ENCODE measurements around the gene C21orf58.

C21orf58 gene

DNA sequence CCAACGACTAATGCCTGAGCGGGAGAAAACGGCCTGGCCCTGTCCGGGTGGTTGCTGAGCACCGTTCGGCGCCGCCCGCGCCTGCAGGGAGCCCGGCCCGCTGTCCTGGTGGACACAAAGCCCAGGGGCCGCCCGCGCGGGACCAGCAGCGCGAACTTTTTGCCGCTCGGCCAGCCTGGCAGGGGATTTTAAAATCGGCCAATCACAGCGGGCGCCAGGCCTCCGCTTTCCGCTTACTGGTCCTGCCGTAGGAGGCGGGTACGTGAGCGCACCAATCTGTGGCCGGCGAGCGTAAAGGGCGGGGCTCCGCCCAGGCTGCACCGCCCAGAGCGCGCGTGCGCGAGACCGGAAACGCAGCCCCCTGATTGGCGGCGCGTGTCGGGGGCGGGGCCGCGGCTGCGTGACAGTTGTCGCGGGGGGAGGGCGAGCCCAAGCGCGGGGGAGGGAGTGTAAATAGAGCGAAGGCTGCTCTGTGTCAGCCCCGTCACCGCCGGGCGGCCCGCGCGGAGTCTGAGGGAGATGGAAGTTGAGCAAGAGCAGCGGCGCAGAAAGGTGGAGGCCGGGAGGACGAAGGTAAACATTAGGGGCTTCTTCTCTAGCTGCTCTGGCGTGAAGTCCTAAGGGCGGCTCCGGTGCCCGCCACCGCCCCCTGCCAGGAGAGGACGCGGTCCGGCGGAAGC is at the start of gene C21orf58, which contains the start of gene PCNT:
Gene C21orf58 (minus strand): TSS at position 161 of the 680 bp plus-strand sequence. CDS start 1,132 bp downstream, outside the sequence.
Gene PCNT (plus strand): TSS at position 447 of the 680 bp plus-strand sequence. CDS start 73 bp downstream, at position 520.
- no peak for TF ChIP-seq GATA2 (IDR thresholded peaks at IDR 0.05; ENCODE audit: low read depth, low read length)
- no peak for TF ChIP-seq GATA3 (IDR thresholded peaks at IDR 0.05; ENCODE audit: low read depth, low read length)

DNA sequence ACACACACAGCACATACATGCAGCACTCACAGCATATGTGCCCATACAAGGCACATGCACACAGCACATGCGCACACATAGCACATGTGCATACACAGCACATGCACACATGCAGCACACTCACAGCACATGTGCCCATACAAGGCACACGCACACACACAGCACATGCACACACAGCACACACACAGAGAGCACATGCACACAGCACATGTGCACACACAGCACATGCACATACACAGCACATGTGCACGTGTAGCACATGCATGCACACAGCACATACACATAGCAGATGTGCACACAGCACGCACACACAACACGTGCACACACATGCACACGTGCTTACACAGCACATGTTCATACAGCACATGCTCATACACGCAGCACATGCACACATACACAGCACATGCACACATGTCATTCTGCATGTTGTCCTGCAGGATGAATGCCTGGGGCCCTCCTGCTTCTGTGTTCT is 48.4 kb upstream of the C21orf58 start:
- no peak for TF ChIP-seq GATA2 (IDR thresholded peaks at IDR 0.05; ENCODE audit: low read depth, low read length)
- no peak for TF ChIP-seq GATA3 (IDR thresholded peaks at IDR 0.05; ENCODE audit: low read depth, low read length)

GRCh38 chr21:46371204-46372013 is 47.7 kb upstream of the C21orf58 start:
- no peak for TF ChIP-seq GATA2 (IDR thresholded peaks at IDR 0.05; ENCODE audit: low read depth, low read length)
- no peak for TF ChIP-seq GATA3 (IDR thresholded peaks at IDR 0.05; ENCODE audit: low read depth, low read length)

GRCh38 chr21:46369520-46370235 is 46.0 kb upstream of the C21orf58 start:
- TF ChIP-seq GATA2 (IDR thresholded peaks at IDR 0.05; ENCODE audit: low read depth, low read length) (no peak), GATA3 (IDR thresholded peaks at IDR 0.05; ENCODE audit: low read depth, low read length) (no peak)

GRCh38 chr21:46368533-46369285 is 45.0 kb upstream of the C21orf58 start:
- TF ChIP-seq GATA2 (IDR thresholded peaks at IDR 0.05; ENCODE audit: low read depth, low read length) (no peak), GATA3 (IDR thresholded peaks at IDR 0.05; ENCODE audit: low read depth, low read length) (no peak)

GRCh38 chr21:46366966-46367365 is 43.3 kb upstream of the C21orf58 start:
- TF ChIP-seq GATA3 (IDR thresholded peaks at IDR 0.05; ENCODE audit: low read depth, low read length) (no peak), GATA2 (IDR thresholded peaks at IDR 0.05; ENCODE audit: low read depth, low read length) (no peak)

DNA sequence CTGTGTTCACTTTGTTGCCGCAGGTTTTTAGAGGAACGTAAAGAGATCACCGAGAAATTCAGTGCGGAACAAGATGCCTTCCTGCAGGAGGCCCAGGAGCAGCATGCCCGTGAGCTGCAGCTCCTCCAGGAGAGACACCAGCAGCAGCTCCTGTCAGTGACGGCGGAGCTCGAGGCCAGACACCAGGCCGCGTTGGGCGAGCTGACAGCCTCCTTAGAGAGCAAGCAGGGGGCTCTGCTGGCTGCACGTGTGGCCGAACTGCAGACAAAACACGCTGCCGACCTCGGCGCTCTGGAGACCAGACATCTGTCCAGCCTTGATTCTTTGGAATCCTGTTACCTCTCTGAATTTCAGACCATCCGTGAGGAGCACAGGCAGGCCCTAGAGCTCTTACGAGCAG is 42.9 kb upstream of the C21orf58 start:
- TF ChIP-seq GATA3 (IDR thresholded peaks at IDR 0.05; ENCODE audit: low read depth, low read length): no peak
- TF ChIP-seq GATA2 (IDR thresholded peaks at IDR 0.05; ENCODE audit: low read depth, low read length): no peak

GRCh38 chr21:46366091-46366490 is 42.4 kb upstream of the C21orf58 start:
- TF ChIP-seq GATA2 (IDR thresholded peaks at IDR 0.05; ENCODE audit: low read depth, low read length) (no peak), GATA3 (IDR thresholded peaks at IDR 0.05; ENCODE audit: low read depth, low read length) (no peak)

GRCh38 chr21:46363698-46364097 is 40.0 kb upstream of the C21orf58 start:
- TF ChIP-seq GATA3 (IDR thresholded peaks at IDR 0.05; ENCODE audit: low read depth, low read length) (no peak), GATA2 (IDR thresholded peaks at IDR 0.05; ENCODE audit: low read depth, low read length) (no peak)

- TF ChIP-seq GATA3 (IDR thresholded peaks at IDR 0.05; ENCODE audit: low read depth, low read length) (no peak), GATA2 (IDR thresholded peaks at IDR 0.05; ENCODE audit: low read depth, low read length) (no peak)
These were observed 39.3 kb upstream of the C21orf58 start for GRCh38 chr21:46362946-46363345.

DNA sequence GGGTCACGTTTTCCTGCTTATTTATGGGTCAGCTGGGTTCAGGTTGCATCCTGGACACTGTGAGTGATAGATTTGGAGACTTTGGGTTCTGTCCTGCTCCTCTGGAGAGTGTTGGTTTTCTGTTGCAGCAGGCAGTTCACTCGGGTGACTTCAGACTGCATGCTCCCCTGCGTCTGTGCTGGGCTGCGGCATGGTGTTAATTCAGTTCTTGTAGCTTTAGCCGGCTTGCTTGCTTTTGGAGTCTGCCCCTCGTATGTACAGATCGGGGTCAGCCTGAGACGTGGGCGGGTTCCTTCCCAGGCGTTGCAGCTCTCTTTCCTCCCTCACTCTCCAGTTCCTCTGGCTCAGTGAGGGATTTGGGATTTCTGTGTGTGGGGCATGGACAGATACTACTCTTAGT is 38.3 kb upstream of the C21orf58 start:
- TF ChIP-seq GATA2 (IDR thresholded peaks at IDR 0.05; ENCODE audit: low read depth, low read length) (no peak), GATA3 (IDR thresholded peaks at IDR 0.05; ENCODE audit: low read depth, low read length) (no peak)

GRCh38 chr21:46361176-46361575 is 37.5 kb upstream of the C21orf58 start:
- TF ChIP-seq GATA2 (IDR thresholded peaks at IDR 0.05; ENCODE audit: low read depth, low read length) (no peak), GATA3 (IDR thresholded peaks at IDR 0.05; ENCODE audit: low read depth, low read length) (no peak)

- no peak for TF ChIP-seq GATA3 (IDR thresholded peaks at IDR 0.05; ENCODE audit: low read depth, low read length)
- no peak for TF ChIP-seq GATA2 (IDR thresholded peaks at IDR 0.05; ENCODE audit: low read depth, low read length)
These were observed 34.2 kb upstream of the C21orf58 start for GRCh38 chr21:46357684-46358425.
